HG02943 (cell line): ENCODE results near the gene SELENOS.
"Not testable (repeated sequence)": the region's sequence is repeated elsewhere in the genome, so short reads cannot be mapped to it uniquely, and the experiment has no call there.

Source experiments
- ATAC-seq: cut with Tn5 transposase; IDR thresholded peaks from one replicate; pipeline ENCODE4 v1.9.1; 2021; ENCODE audit warnings: mild to moderate bottlenecking, low read depth, moderate library complexity; ENCODE audit not compliant: unreplicated experiment

The SELENOS gene

GRCh38 chr15:101310161-101310480 lies 32.8 kb upstream of the SELENOS start:
- ATAC-seq = no peak

GRCh38 chr15:101309436-101310160 lies 32.3 kb upstream of the SELENOS start:
- no peak for ATAC-seq

- no peak for ATAC-seq
Observed at GRCh38 chr15:101308604-101309435, 31.5 kb upstream of the SELENOS start.

GRCh38 chr15:101307897-101308603 lies 30.8 kb upstream of the SELENOS start:
- no peak for ATAC-seq

- no peak for ATAC-seq
Observed at GRCh38 chr15:101307048-101307896, 30.0 kb upstream of the SELENOS start.

- no peak for ATAC-seq
Observed at GRCh38 chr15:101306341-101307047, 29.2 kb upstream of the SELENOS start.

GRCh38 chr15:101305820-101306255 lies 28.6 kb upstream of the SELENOS start:
- no peak for ATAC-seq

GRCh38 chr15:101303408-101303807 lies 26.1 kb upstream of the SELENOS start:
- ATAC-seq = no peak

GRCh38 chr15:101296418-101297405 lies 19.4 kb upstream of the SELENOS start:
- ATAC-seq = no peak

GRCh38 chr15:101295607-101296161 lies 18.4 kb upstream of the SELENOS start:
- ATAC-seq = no peak

- ATAC-seq = peak; percentile 76
Observed at GRCh38 chr15:101294731-101295606, 17.7 kb upstream of the SELENOS start, which contains the start of gene SNRPA1. Gene SNRPA1, minus strand, starts transcription at chr15:101295248. Its CDS starts 70 bp downstream, at chr15:101295178.

GRCh38 chr15:101293122-101293521 lies 15.8 kb upstream of the SELENOS start:
- no peak for ATAC-seq

- no peak for ATAC-seq
Observed at GRCh38 chr15:101288905-101289513, 11.7 kb upstream of the SELENOS start.

GRCh38 chr15:101287342-101287741 lies 10.1 kb upstream of the SELENOS start:
- not testable (repeated sequence) for ATAC-seq

- no peak for ATAC-seq
Observed at GRCh38 chr15:101286471-101287114, 9.3 kb upstream of the SELENOS start.

GRCh38 chr15:101283931-101284330 lies 6.6 kb upstream of the SELENOS start:
- ATAC-seq = no peak
